ENCODE results near the gene ZNF222. TPM values are rescaled to one million over a fixed set of nuclear protein-coding genes. Genes with fewer than 3 reads are reported as not detected.

Gene ZNF222
- total and polyA plus RNA-seq, 2 of the 8 experiments (the other 6 are each of a cell fraction or from before 2014, with no cell fraction given): 1.7 to 3.4 TPM

- POLR2A ChIA-PET (ENCODE audit: partially characterized antibody): no interaction called here
- H3K27me3 ChIP-seq (replicated peaks in 1 of 4; ENCODE audit: control insufficient read depth in 3 of 4, extremely low read depth in 1 of 4, insufficient read depth in 3 of 4, low read length in 3 of 4): peaks cover 0 to 5% (median 2%) of the 10 kb centered on the region in 4 experiments; a peak in 3 of 7 replicates
- H2BK12ac ChIP-seq (ENCODE audit: low read depth, low read length): no peak overlapping the region
- no peaks in the 10 kb centered on the region; the same call in 1 of the 2 replicates for H3K79me1 ChIP-seq (ENCODE audit: low read depth, low read length)
- H4K20me1 ChIP-seq (replicated peaks in 1 of 2; ENCODE audit: control insufficient read depth in 1 of 2, insufficient read depth in 2 of 2, low read length in 2 of 2): no peaks in the 10 kb centered on the region
- 88% methylated on average over 2 of the region's 2 CpGs; no CpG with 5 or more reads in 1 of the 2 experiments for WGBS, 2 experiments (ENCODE audit: extremely low coverage in 1 of 2, insufficient coverage in 1 of 2, insufficient read length in 1 of 2, insufficient replicate concordance in 2 of 2, low coverage in 1 of 2, low lambda C conversion rate in 2 of 2, missing lambda C conversion rate in 1 of 2)
- H3K23ac ChIP-seq (ENCODE audit: insufficient read length): no peak overlapping the region
- no peak overlapping the region for H3K56ac ChIP-seq (replicated peaks; ENCODE audit: insufficient read length, low read depth, low read length)
- H2AFZ ChIP-seq (ENCODE audit: low read length): no peak overlapping the region
- peaks cover 9% of the 10 kb centered on the region for H3K23me2 ChIP-seq (ENCODE audit: low read depth, low read length)
- no peaks in the 10 kb centered on the region; a peak in 1 of 4 replicates for H3K79me2 ChIP-seq (ENCODE audit: control insufficient read depth in 1 of 2, insufficient read depth in 2 of 2, low read length in 2 of 2)
- H4K8ac ChIP-seq (ENCODE audit: extremely low read depth, insufficient read depth, low read length): no peak overlapping the region
- H2BK20ac ChIP-seq (ENCODE audit: low read length): no peak overlapping the region
- H2BK120ac ChIP-seq (replicated peaks; ENCODE audit: low read depth, low read length): no peak overlapping the region
- FAIRE-seq: no peak
- no peak overlapping the region for H3K14ac ChIP-seq (ENCODE audit: insufficient read length)
- H4K5ac ChIP-seq (ENCODE audit: insufficient read length, low read depth, low read length): no peak overlapping the region
- no peak for DNase-seq (ENCODE audit: low read depth in 1 of 2, low spot score in 2 of 2)
- H3K4me3 ChIP-seq (ENCODE audit: extremely low read depth in 1 of 4, insufficient read depth in 2 of 4, low read depth in 3 of 4, low read length in 4 of 4): no peak overlapping the region
- H3K4me1 ChIP-seq (replicated peaks in 1 of 4; ENCODE audit: control insufficient read depth in 3 of 4, insufficient read depth in 4 of 4, low read length in 3 of 4): peaks cover 0 to 1% (median 0%) of the 10 kb centered on the region in 4 experiments; a peak in 1 of 7 replicates
- H3K4me2 ChIP-seq (ENCODE audit: insufficient read depth in 1 of 2, low read depth in 2 of 2, low read length in 2 of 2): no peak overlapping the region
- CTCF ChIA-PET (ENCODE audit: partially characterized antibody): no interaction called here
- no peak overlapping the region for H3K9ac ChIP-seq (replicated peaks in 1 of 4; ENCODE audit: extremely low read depth in 1 of 4, low read depth in 3 of 4, low read length in 3 of 4)
- H3K27ac ChIP-seq (ENCODE audit: low read depth, low read length): no peak overlapping the region
- H2BK5ac ChIP-seq (ENCODE audit: low read depth, low read length): no peak overlapping the region
- no peaks in the 10 kb centered on the region for H3K9me3 ChIP-seq (ENCODE audit: insufficient read depth in 2 of 2, low read depth in 1 of 2, low read length in 1 of 2)
- H4K91ac ChIP-seq (replicated peaks; ENCODE audit: insufficient read length, low read length): no peak overlapping the region
- H3K4ac ChIP-seq (replicated peaks; ENCODE audit: insufficient read length, low read depth, low read length): no peak overlapping the region
- H2AK5ac ChIP-seq (ENCODE audit: low read depth, low read length): no peak overlapping the region
- no peak overlapping the region for H2BK15ac ChIP-seq (ENCODE audit: low read length)
- H3K36me3 ChIP-seq (ENCODE audit: control insufficient read depth in 2 of 4, insufficient read depth in 4 of 4, low read length in 3 of 4): peaks cover 0 to 2% (median 1%) of the 10 kb centered on the region in 4 experiments; a peak in 2 of 8 replicates
- no peak overlapping the region for H3K18ac ChIP-seq (ENCODE audit: extremely low read depth, low read length)
- TF ChIP-seq HDAC6 (IDR thresholded peaks at IDR 0.05; ENCODE audit: low read depth, low read length): no peak
- TF ChIP-seq PHF8 (conservative IDR thresholded peaks at IDR 0.05; ENCODE audit: low read depth, low read length): no peak
- TF ChIP-seq FOSL1 (IDR thresholded peaks at IDR 0.05; ENCODE audit: insufficient read depth, low read depth, low read length): no peak
- TF ChIP-seq TEAD4 (IDR thresholded peaks at IDR 0.05; ENCODE audit: low read depth, low read length): no peak
- no peak for TF ChIP-seq TAF1 (IDR thresholded peaks at IDR 0.05; ENCODE audit: low read depth, low read length)
- no peak for TF ChIP-seq SP4 (IDR thresholded peaks at IDR 0.05; ENCODE audit: low read length)
- no peak for TF ChIP-seq EP300 (IDR thresholded peaks at IDR 0.05; ENCODE audit: borderline replicate concordance in 1 of 2, low read depth in 2 of 2, low read length in 2 of 2)
- no peak for TF ChIP-seq TAF7 (optimal IDR thresholded peaks at IDR 0.05; ENCODE audit: borderline replicate concordance, low read depth, low read length)
- TF ChIP-seq SRF (IDR thresholded peaks at IDR 0.05; ENCODE audit: low read depth, low read length): no peak
- no peak for TF ChIP-seq SAP30 (IDR thresholded peaks at IDR 0.05; ENCODE audit: insufficient read depth, insufficient replicate concordance, low read length)
- no peak for TF ChIP-seq SP2 (IDR thresholded peaks at IDR 0.05; ENCODE audit: low read length)
- TF ChIP-seq CREB1 (IDR thresholded peaks at IDR 0.05): no peak
- TF ChIP-seq CBX5 (IDR thresholded peaks at IDR 0.05; ENCODE audit: low read depth, low read length): no peak
- no peak for TF ChIP-seq TCF12 (IDR thresholded peaks at IDR 0.05; ENCODE audit: low read depth, low read length)
- TF ChIP-seq RAD21 (IDR thresholded peaks at IDR 0.05 in 1 of 2, conservative IDR thresholded peaks at IDR 0.05 in 1 of 2; ENCODE audit: low read depth in 2 of 2, low read length in 2 of 2): no peak
These were observed 51.1 kb downstream of the ZNF222 start for GRCh38 chr19:44076325-44076724.

Data from H1 (cell line).